ENCODE measurements around the gene CLASP1. TPM values are rescaled to one million over a fixed set of nuclear protein-coding genes. Genes with fewer than 3 reads are reported as not detected.

CLASP1 gene
- total and polyA plus RNA-seq, 4 experiments from 2014 or later, result 3.3 to 68.7 (median 42.1) TPM

DNA sequence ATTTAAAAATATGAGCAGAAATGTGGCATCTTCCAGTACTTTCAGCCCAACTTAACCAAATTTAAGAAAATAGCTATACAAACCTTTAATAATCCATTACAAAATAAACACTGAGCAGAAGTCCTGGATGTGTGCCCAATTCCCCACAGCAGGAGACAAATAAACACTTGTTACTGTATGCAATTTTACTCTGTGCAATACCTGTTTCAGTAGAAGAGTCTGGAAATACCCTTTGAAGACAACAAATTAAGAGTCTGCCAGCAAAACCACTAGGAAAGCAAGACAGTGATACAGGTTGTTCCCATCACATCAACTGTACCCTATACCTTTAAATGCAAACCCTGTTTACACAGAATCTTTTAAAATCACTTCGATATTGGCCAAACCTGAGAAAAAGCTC lies 160.0 kb downstream of the CLASP1 start:
- H3K4me3 Mint-ChIP-seq, result no peak overlapping the region
- Histone ChIP-seq H3K4me1 (ENCODE audit: insufficient read depth, low read length) (peaks cover 21% of the 10 kb centered on the region), H3K27ac (ENCODE audit: low read depth, low read length) (no peak overlapping the region), H3K4me3 (ENCODE audit: low read length in 2 of 2) (no peak overlapping the region), H3K27me3 (ENCODE audit: insufficient read depth, low read length) (no peaks in the 10 kb centered on the region), H3K9me3 (ENCODE audit: control insufficient read depth in 1 of 2, low read length in 2 of 2) (no peaks in the 10 kb centered on the region), H3K36me3 (ENCODE audit: insufficient read depth, low read length) (no peaks in the 10 kb centered on the region)
- CTCF ChIA-PET (ENCODE audit: partially characterized antibody), result no interaction called here
- peak overlapping the region in 1 of 7 donors; percentile 22 for H3K27ac Mint-ChIP-seq
- POLR2A ChIA-PET (ENCODE audit: partially characterized antibody), result no interaction called here
- intact Hi-C loops (cut with micrococcal nuclease), result no loop called here
- H3K9me3 Mint-ChIP-seq, result no peaks in the 10 kb centered on the region
- DNase-seq, result no peak
- H3K27me3 Mint-ChIP-seq, result no peaks in the 10 kb centered on the region
- H3K36me3 Mint-ChIP-seq, result peaks cover 10 to 11% of the 10 kb centered on the region in 2 donors
- peaks cover 24 to 41% (median 32%) of the 10 kb centered on the region in 4 donors for H3K4me1 Mint-ChIP-seq

- intact Hi-C loops (cut with micrococcal nuclease), result no loop called here
- H3K4me1 ChIP-seq (ENCODE audit: insufficient read depth, low read length), result peaks cover 15% of the 10 kb centered on the region
- DNase-seq, result no peak
These were observed 163.0 kb downstream of the CLASP1 start for GRCh38 chr2:121486191-121486790.

GRCh38 chr2:121485039-121485438 lies 164.2 kb downstream of the CLASP1 start:
- no peak for DNase-seq
- CTCF ChIA-PET (ENCODE audit: partially characterized antibody), result interaction anchor here (0.9 kb wide), 1 partner anchor 13 kb away, joined by 3 read pairs; no protein-coding TSS in a partner anchor
- H3K27ac Mint-ChIP-seq, result peak overlapping the region in 1 of 7 donors; percentile 18

More at GRCh38 chr2:121486191-121486790, 163.0 kb downstream of the CLASP1 start:
- Mint-ChIP-seq H3K9me3 (no peaks in the 10 kb centered on the region), H3K4me1 (peaks cover 2 to 24% (median 20%) of the 10 kb centered on the region in 4 donors), H3K27ac (no peak overlapping the region), H3K27me3 (no peaks in the 10 kb centered on the region), H3K36me3 (peaks cover 8 to 17% of the 10 kb centered on the region in 2 donors), H3K4me3 (no peak overlapping the region)
- CTCF ChIA-PET (ENCODE audit: partially characterized antibody), result no interaction called here
- POLR2A ChIA-PET (ENCODE audit: partially characterized antibody), result no interaction called here
- Histone ChIP-seq H3K4me3 (ENCODE audit: low read length in 2 of 2) (no peak overlapping the region), H3K36me3 (ENCODE audit: insufficient read depth, low read length) (no peaks in the 10 kb centered on the region), H3K27me3 (ENCODE audit: insufficient read depth, low read length) (no peaks in the 10 kb centered on the region), H3K27ac (ENCODE audit: low read depth, low read length) (no peak overlapping the region), H3K9me3 (ENCODE audit: control insufficient read depth in 1 of 2, low read length in 2 of 2) (no peaks in the 10 kb centered on the region)

GRCh38 chr2:121483846-121484245 lies 165.4 kb downstream of the CLASP1 start:
- no peaks in the 10 kb centered on the region for H3K4me1 ChIP-seq (ENCODE audit: insufficient read depth, low read length)
- Mint-ChIP-seq H3K4me3 (no peak overlapping the region), H3K4me1 (peaks cover 11 to 21% (median 17%) of the 10 kb centered on the region in 4 donors), H3K9me3 (peaks cover 0 to 2% (median 0%) of the 10 kb centered on the region in 8 donors), H3K27me3 (no peaks in the 10 kb centered on the region), H3K36me3 (peaks cover 8 to 29% of the 10 kb centered on the region in 2 donors), H3K27ac (peak overlapping the region in 1 of 7 donors; percentile 72)
- H3K4me3 ChIP-seq (ENCODE audit: low read length in 2 of 2), result no peak overlapping the region
- POLR2A ChIA-PET (ENCODE audit: partially characterized antibody), result no interaction called here
- no peaks in the 10 kb centered on the region for H3K27me3 ChIP-seq (ENCODE audit: insufficient read depth, low read length)
- CTCF ChIA-PET (ENCODE audit: partially characterized antibody), result no interaction called here
- intact Hi-C loops (cut with micrococcal nuclease), result no loop called here
- no peak for DNase-seq
- no peaks in the 10 kb centered on the region for H3K36me3 ChIP-seq (ENCODE audit: insufficient read depth, low read length)
- no peaks in the 10 kb centered on the region for H3K9me3 ChIP-seq (ENCODE audit: control insufficient read depth in 1 of 2, low read length in 2 of 2)
- no peak overlapping the region for H3K27ac ChIP-seq (ENCODE audit: low read depth, low read length)

More at GRCh38 chr2:121485039-121485438, 164.2 kb downstream of the CLASP1 start:
- Histone ChIP-seq H3K9me3 (ENCODE audit: control insufficient read depth in 1 of 2, low read length in 2 of 2) (no peaks in the 10 kb centered on the region), H3K4me1 (ENCODE audit: insufficient read depth, low read length) (peaks cover 9% of the 10 kb centered on the region), H3K27me3 (ENCODE audit: insufficient read depth, low read length) (no peaks in the 10 kb centered on the region), H3K27ac (ENCODE audit: low read depth, low read length) (no peak overlapping the region), H3K4me3 (ENCODE audit: low read length in 2 of 2) (no peak overlapping the region), H3K36me3 (ENCODE audit: insufficient read depth, low read length) (no peaks in the 10 kb centered on the region)
- Mint-ChIP-seq H3K36me3 (peaks cover 8 to 23% of the 10 kb centered on the region in 2 donors), H3K4me1 (peaks cover 2 to 22% (median 17%) of the 10 kb centered on the region in 4 donors), H3K4me3 (no peak overlapping the region), H3K27me3 (no peaks in the 10 kb centered on the region), H3K9me3 (no peaks in the 10 kb centered on the region)
- POLR2A ChIA-PET (ENCODE audit: partially characterized antibody), result no interaction called here
- intact Hi-C loops (cut with micrococcal nuclease), result no loop called here

DNA sequence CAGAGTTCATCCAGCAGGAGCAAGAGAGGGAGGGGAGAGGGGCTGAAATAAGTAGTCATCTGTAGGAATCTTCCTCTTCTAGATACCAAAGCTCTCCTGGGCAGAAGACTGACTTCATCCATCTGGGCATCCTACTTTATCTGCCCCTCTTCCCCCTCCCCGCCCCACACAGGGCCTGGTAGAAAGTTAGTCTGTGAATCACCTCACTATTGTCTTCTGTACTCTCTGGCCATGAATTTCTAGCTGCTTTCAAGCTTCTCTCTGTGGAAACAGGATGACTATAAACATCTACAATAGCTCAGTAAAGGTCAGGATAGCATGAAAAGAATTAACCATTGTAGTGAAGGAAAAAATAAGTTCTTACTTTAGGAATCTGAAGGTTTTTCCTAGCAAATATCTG lies 166.2 kb downstream of the CLASP1 start:
- peaks cover 12 to 23% (median 16%) of the 10 kb centered on the region in 4 donors for H3K4me1 Mint-ChIP-seq
- peaks cover 8 to 29% of the 10 kb centered on the region in 2 donors for H3K36me3 Mint-ChIP-seq
- intact Hi-C loops (cut with micrococcal nuclease), result no loop called here
- Histone ChIP-seq H3K4me3 (ENCODE audit: low read length in 2 of 2) (no peak overlapping the region), H3K9me3 (ENCODE audit: control insufficient read depth in 1 of 2, low read length in 2 of 2) (no peaks in the 10 kb centered on the region), H3K36me3 (ENCODE audit: insufficient read depth, low read length) (no peaks in the 10 kb centered on the region), H3K4me1 (ENCODE audit: insufficient read depth, low read length) (no peaks in the 10 kb centered on the region), H3K27ac (ENCODE audit: low read depth, low read length) (no peak overlapping the region), H3K27me3 (ENCODE audit: insufficient read depth, low read length) (no peaks in the 10 kb centered on the region)
- POLR2A ChIA-PET (ENCODE audit: partially characterized antibody), result no interaction called here
- H3K27ac Mint-ChIP-seq, result no peak overlapping the region
- H3K4me3 Mint-ChIP-seq, result no peak overlapping the region
- peaks cover 0 to 3% (median 0%) of the 10 kb centered on the region in 8 donors for H3K9me3 Mint-ChIP-seq
- H3K27me3 Mint-ChIP-seq, result no peaks in the 10 kb centered on the region
- no peak for DNase-seq
- CTCF ChIA-PET (ENCODE audit: partially characterized antibody), result no interaction called here

DNA sequence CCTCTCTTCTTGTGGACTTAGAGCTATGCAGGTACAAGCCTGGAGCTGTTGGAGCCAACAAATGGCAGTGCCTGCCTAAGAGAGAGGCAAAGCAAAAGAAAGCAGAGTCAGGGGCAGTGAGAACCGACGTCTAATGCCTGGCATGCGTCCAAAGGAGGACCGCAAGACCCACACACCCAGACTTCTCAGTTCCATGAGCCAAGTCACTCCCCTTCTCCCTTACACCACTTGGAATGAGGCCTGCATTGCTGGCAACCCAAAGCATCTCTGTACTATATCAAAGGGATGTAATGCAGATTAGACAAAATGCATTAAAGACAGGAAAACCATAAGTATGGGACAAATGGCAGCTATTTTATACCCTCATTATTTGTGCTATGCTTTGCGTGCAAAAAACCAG lies 168.4 kb downstream of the CLASP1 start:
- no peaks in the 10 kb centered on the region for H3K27me3 ChIP-seq (ENCODE audit: insufficient read depth, low read length)
- no peaks in the 10 kb centered on the region for H3K9me3 ChIP-seq (ENCODE audit: control insufficient read depth in 1 of 2, low read length in 2 of 2)
- intact Hi-C loops (cut with micrococcal nuclease), result no loop called here
- H3K4me3 ChIP-seq (ENCODE audit: low read length in 2 of 2), result no peak overlapping the region
- no peak overlapping the region for H3K4me3 Mint-ChIP-seq
- DNase-seq, result no peak
- peaks cover 15 to 32% (median 23%) of the 10 kb centered on the region in 4 donors for H3K4me1 Mint-ChIP-seq
- H3K27ac ChIP-seq (ENCODE audit: low read depth, low read length), result no peak overlapping the region
- H3K27me3 Mint-ChIP-seq, result no peaks in the 10 kb centered on the region
- no peaks in the 10 kb centered on the region for H3K4me1 ChIP-seq (ENCODE audit: insufficient read depth, low read length)
- H3K36me3 ChIP-seq (ENCODE audit: insufficient read depth, low read length), result no peaks in the 10 kb centered on the region
- POLR2A ChIA-PET (ENCODE audit: partially characterized antibody), result no interaction called here
- H3K36me3 Mint-ChIP-seq, result peaks cover 8 to 29% of the 10 kb centered on the region in 2 donors
- H3K27ac Mint-ChIP-seq, result peak overlapping the region in 2 of 7 donors; percentile 2 to 36
- CTCF ChIA-PET (ENCODE audit: partially characterized antibody), result interaction anchor here (1.2 kb wide), 1 partner anchor 48 kb away, joined by 3 read pairs; no protein-coding TSS in a partner anchor
- peaks cover 0 to 3% (median 0%) of the 10 kb centered on the region in 8 donors for H3K9me3 Mint-ChIP-seq

- Histone ChIP-seq H3K36me3 (ENCODE audit: insufficient read depth, low read length) (no peaks in the 10 kb centered on the region), H3K4me1 (ENCODE audit: insufficient read depth, low read length) (no peaks in the 10 kb centered on the region), H3K27ac (ENCODE audit: low read depth, low read length) (no peak overlapping the region), H3K27me3 (ENCODE audit: insufficient read depth, low read length) (no peaks in the 10 kb centered on the region), H3K9me3 (ENCODE audit: control insufficient read depth in 1 of 2, low read length in 2 of 2) (no peaks in the 10 kb centered on the region), H3K4me3 (ENCODE audit: low read length in 2 of 2) (no peak overlapping the region)
- Mint-ChIP-seq H3K4me3 (no peak overlapping the region), H3K27ac (no peak overlapping the region), H3K36me3 (peaks cover 8 to 29% of the 10 kb centered on the region in 2 donors), H3K27me3 (no peaks in the 10 kb centered on the region), H3K4me1 (peaks cover 17 to 32% (median 25%) of the 10 kb centered on the region in 4 donors), H3K9me3 (peaks cover 0 to 3% (median 0%) of the 10 kb centered on the region in 8 donors)
- CTCF ChIA-PET (ENCODE audit: partially characterized antibody), result interaction anchor here (0.6 to 1.2 kb wide), 2 partner anchors 20 to 49 kb away, joined by 3 read pairs; no protein-coding TSS in a partner anchor
- intact Hi-C loops (cut with micrococcal nuclease), result no loop called here
- POLR2A ChIA-PET (ENCODE audit: partially characterized antibody), result no interaction called here
- DNase-seq, result no peak
These were observed 169.3 kb downstream of the CLASP1 start for GRCh38 chr2:121479882-121480522.

Measured in CD4-positive, alpha-beta memory T cell (primary cell).